ENCODE data around the gene GRIN2B. TPM values are rescaled to one million over a fixed set of nuclear protein-coding genes. Genes with fewer than 3 reads are reported as not detected.

GRIN2B gene
- total and polyA plus RNA-seq, 4 donors: 0.02 to 2.6 (median 0.25) TPM; not detected in 1

DNA sequence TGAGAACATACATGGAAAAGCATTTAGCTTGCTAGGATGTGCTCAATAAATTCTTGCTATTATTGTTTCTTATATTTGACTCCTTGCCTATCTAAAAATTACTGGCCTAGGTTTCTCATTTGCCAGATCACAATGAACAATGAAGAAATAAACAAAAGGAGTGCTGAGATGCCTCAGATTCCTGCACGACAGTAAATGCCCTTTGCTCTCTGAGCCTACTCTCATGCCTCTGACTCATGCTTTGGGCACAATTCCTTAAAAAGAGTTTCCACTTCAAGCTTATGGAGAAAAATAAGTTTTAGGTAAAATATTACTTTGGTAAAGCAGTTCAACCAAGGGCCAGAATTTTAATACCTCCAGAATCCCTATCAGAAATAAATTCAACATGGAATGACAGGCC lies 30.9 kb downstream of the GRIN2B start:
- DNase-seq (no peak), ATAC-seq (ENCODE audit: insufficient read depth, low FRiP score) (no peak)
- TF ChIP-seq, protein P1, sequence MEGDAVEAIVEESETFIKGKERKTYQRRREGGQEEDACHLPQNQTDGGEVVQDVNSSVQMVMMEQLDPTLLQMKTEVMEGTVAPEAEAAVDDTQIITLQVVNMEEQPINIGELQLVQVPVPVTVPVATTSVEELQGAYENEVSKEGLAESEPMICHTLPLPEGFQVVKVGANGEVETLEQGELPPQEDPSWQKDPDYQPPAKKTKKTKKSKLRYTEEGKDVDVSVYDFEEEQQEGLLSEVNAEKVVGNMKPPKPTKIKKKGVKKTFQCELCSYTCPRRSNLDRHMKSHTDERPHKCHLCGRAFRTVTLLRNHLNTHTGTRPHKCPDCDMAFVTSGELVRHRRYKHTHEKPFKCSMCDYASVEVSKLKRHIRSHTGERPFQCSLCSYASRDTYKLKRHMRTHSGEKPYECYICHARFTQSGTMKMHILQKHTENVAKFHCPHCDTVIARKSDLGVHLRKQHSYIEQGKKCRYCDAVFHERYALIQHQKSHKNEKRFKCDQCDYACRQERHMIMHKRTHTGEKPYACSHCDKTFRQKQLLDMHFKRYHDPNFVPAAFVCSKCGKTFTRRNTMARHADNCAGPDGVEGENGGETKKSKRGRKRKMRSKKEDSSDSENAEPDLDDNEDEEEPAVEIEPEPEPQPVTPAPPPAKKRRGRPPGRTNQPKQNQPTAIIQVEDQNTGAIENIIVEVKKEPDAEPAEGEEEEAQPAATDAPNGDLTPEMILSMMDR (IDR thresholded peaks at IDR 0.05; ENCODE audit: control extremely low read depth, extremely low read depth): no peak
- Histone ChIP-seq H3K27me3 (ENCODE audit: control insufficient read depth in 3 of 3, insufficient read depth in 3 of 3, low read length in 2 of 3) (no peaks in the 10 kb centered on the region), H3K27ac (ENCODE audit: low read depth in 1 of 2, low read length in 1 of 2) (no peak overlapping the region), H3K4me1 (ENCODE audit: control insufficient read depth in 5 of 5, insufficient read depth in 5 of 5, low read length in 5 of 5) (no peaks in the 10 kb centered on the region), H3K36me3 (ENCODE audit: control insufficient read depth in 4 of 4, insufficient read depth in 4 of 4, low read length in 4 of 4) (no peaks in the 10 kb centered on the region), H3K9me3 (ENCODE audit: control insufficient read depth in 4 of 4, insufficient read depth in 3 of 4, low read length in 3 of 4) (peaks cover 0 to 2% (median 0%) of the 10 kb centered on the region in 4 donors), H3K9ac (ENCODE audit: insufficient read depth in 1 of 2, low read length in 2 of 2) (no peak overlapping the region), H3K4me3 (no peak overlapping the region)
- WGBS, 2 donors: 53 to 60% methylated on average over 1 of the region's 1 CpG

DNA sequence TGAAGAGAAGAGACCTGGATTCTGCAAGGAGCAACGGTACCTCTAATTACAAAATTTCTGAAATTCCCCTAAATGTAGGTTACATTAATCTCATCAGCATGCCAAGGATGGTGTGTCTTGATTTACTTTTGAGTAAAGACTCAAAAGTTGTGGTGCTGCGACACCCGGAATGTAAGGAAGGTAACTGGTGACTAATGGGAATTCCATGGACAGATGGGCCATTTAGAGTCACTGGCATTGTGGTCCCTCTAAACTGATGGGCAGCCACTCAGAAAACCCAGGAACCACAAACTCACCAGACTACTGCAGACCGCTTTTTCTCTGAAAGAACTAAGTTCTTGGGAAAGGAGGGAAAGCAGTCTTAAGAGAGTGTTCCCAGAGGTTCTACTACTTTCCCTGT lies 32.8 kb downstream of the GRIN2B start:
- no peaks in the 10 kb centered on the region for H3K27me3 ChIP-seq (ENCODE audit: control insufficient read depth in 3 of 3, insufficient read depth in 3 of 3, low read length in 2 of 3)
- no peak for ATAC-seq (ENCODE audit: insufficient read depth, low FRiP score)
- H3K9me3 ChIP-seq (ENCODE audit: control insufficient read depth in 4 of 4, insufficient read depth in 3 of 4, low read length in 3 of 4): peaks cover 0 to 2% (median 0%) of the 10 kb centered on the region in 4 donors
- no peak overlapping the region for H3K9ac ChIP-seq (ENCODE audit: insufficient read depth in 1 of 2, low read length in 2 of 2)
- no peak overlapping the region for H3K4me3 ChIP-seq
- TF ChIP-seq, protein P1 (IDR thresholded peaks at IDR 0.05; ENCODE audit: control extremely low read depth, extremely low read depth): no peak
- no peak for DNase-seq
- no peak overlapping the region for H3K27ac ChIP-seq (ENCODE audit: low read depth in 1 of 2, low read length in 1 of 2)
- H3K36me3 ChIP-seq (ENCODE audit: control insufficient read depth in 4 of 4, insufficient read depth in 4 of 4, low read length in 4 of 4): no peaks in the 10 kb centered on the region
- WGBS, 2 donors: 94% methylated on average over 4 of the region's 4 CpGs
- H3K4me1 ChIP-seq (ENCODE audit: control insufficient read depth in 5 of 5, insufficient read depth in 5 of 5, low read length in 5 of 5): no peaks in the 10 kb centered on the region

DNA sequence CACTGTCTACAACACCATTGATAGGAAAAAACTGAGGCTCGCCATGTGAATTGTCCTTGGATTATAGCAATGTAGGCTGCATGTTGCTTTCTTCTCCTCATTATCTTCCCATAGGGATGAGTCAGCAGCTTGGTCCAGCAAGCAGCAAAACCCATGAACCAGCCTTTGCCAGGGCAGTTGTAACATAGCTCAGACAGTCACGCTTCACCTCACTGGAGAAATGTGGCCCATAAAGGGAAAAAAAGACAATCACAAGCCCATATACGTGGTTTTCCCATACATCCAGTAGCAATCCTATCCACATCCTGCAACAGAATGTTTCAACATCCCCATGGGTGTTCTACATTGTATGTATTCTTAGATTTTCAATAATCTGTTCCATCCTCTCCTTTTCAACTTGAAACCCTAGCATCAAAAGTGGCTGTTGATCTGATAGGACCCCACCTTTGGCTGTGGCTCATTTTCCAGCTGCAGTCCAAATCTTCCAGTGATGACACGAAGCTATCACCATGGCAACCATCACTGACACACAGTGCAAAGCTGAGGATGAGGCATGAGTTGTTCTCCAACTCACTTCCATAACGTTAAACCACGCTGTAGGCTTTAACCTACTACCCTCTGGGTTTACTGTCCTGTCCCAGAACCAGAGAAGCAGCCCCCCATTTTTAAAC lies 34.0 kb downstream of the GRIN2B start:
- Histone ChIP-seq H3K27ac (ENCODE audit: low read depth in 1 of 2, low read length in 1 of 2) (no peak overlapping the region), H3K27me3 (ENCODE audit: control insufficient read depth in 3 of 3, insufficient read depth in 3 of 3, low read length in 2 of 3) (no peaks in the 10 kb centered on the region), H3K9me3 (ENCODE audit: control insufficient read depth in 4 of 4, insufficient read depth in 3 of 4, low read length in 3 of 4) (peaks cover 0 to 2% (median 0%) of the 10 kb centered on the region in 4 donors), H3K4me1 (ENCODE audit: control insufficient read depth in 5 of 5, insufficient read depth in 5 of 5, low read length in 5 of 5) (no peaks in the 10 kb centered on the region), H3K9ac (ENCODE audit: insufficient read depth in 1 of 2, low read length in 2 of 2) (no peak overlapping the region), H3K4me3 (no peak overlapping the region), H3K36me3 (ENCODE audit: control insufficient read depth in 4 of 4, insufficient read depth in 4 of 4, low read length in 4 of 4) (no peaks in the 10 kb centered on the region)
- TF ChIP-seq, protein P1 (IDR thresholded peaks at IDR 0.05; ENCODE audit: control extremely low read depth, extremely low read depth): no peak
- no peak for DNase-seq
- WGBS, 2 donors: 79 to 82% methylated on average over 6 of the region's 6 CpGs
- ATAC-seq (ENCODE audit: insufficient read depth, low FRiP score): no peak

DNA sequence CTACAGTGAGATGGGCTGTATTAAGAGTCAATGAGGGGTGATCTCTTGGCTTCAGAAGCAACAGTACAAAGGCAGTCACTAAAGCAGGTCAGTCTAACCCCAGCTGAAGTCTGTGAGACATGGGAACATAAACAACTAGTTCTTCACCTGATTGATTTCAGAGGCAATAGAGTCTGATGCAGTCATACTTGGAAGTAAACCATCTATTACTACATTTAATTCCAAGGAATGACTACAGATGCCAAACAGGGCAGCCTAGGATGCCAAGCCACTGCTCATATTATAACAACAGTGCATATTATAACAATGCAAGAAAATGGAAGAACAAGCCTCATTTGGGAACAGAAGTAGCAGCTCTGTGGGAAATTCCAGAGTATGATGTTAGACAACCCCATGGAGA lies 35.8 kb downstream of the GRIN2B start:
- peaks cover 0 to 2% (median 0%) of the 10 kb centered on the region in 4 donors for H3K9me3 ChIP-seq (ENCODE audit: control insufficient read depth in 4 of 4, insufficient read depth in 3 of 4, low read length in 3 of 4)
- no peak for DNase-seq

More for the DNA sequence above, 35.8 kb downstream of the GRIN2B start:
- Histone ChIP-seq H3K27ac (ENCODE audit: low read depth in 1 of 2, low read length in 1 of 2) (no peak overlapping the region), H3K4me3 (no peak overlapping the region), H3K27me3 (ENCODE audit: control insufficient read depth in 3 of 3, insufficient read depth in 3 of 3, low read length in 2 of 3) (no peaks in the 10 kb centered on the region), H3K36me3 (ENCODE audit: control insufficient read depth in 4 of 4, insufficient read depth in 4 of 4, low read length in 4 of 4) (no peaks in the 10 kb centered on the region), H3K4me1 (ENCODE audit: control insufficient read depth in 5 of 5, insufficient read depth in 5 of 5, low read length in 5 of 5) (no peaks in the 10 kb centered on the region), H3K9ac (ENCODE audit: insufficient read depth in 1 of 2, low read length in 2 of 2) (no peak overlapping the region)
- ATAC-seq (ENCODE audit: insufficient read depth, low FRiP score): no peak
- TF ChIP-seq, protein P1 (IDR thresholded peaks at IDR 0.05; ENCODE audit: control extremely low read depth, extremely low read depth): no peak
